Liver (tissue), 9 donors: ENCODE measurements around the gene IRF9. TPM values are rescaled to one million over a fixed set of nuclear protein-coding genes. Genes with fewer than 3 reads are reported as not detected.

ENCODE experiments used
- DNase-seq: peaks from one replicate; pipeline ENCODE4 v3.0.0-alpha.2; 2017; ENCODE audit warnings: low spot score
- H3K27ac ChIP-seq, 2 donors: one replicate each; pipeline ENCODE4 v1.7.0; 2013; ENCODE audit warnings: inconsistent platforms in 2 of 2, low read length in 2 of 2, control low read depth in 1 of 2, low read depth in 1 of 2, mild to moderate bottlenecking in 1 of 2
- H3K27me3 ChIP-seq, 4 donors: one replicate each; pipeline versions ENCODE4 v1.6.1 to v1.7.0; 2013; ENCODE audit warnings: low read length in 3 of 4, inconsistent platforms in 1 of 4, mild to moderate bottlenecking in 1 of 4, moderate library complexity in 1 of 4; ENCODE audit not compliant: control insufficient read depth in 4 of 4, insufficient read depth in 4 of 4
- H3K36me3 ChIP-seq, 4 donors: one replicate each; pipeline versions ENCODE4 v1.6.1 to v1.7.0; 2013; ENCODE audit warnings: low read length in 3 of 4, mild to moderate bottlenecking in 3 of 4, low read depth in 1 of 4, moderate library complexity in 1 of 4; ENCODE audit not compliant: control insufficient read depth in 4 of 4, insufficient read depth in 3 of 4
- H3K4me1 ChIP-seq, 4 donors: one replicate each; pipeline versions ENCODE4 v1.6.1 to v1.7.0; 2013; ENCODE audit warnings: low read length in 3 of 4, mild to moderate bottlenecking in 3 of 4, moderate library complexity in 1 of 4; ENCODE audit not compliant: control insufficient read depth in 4 of 4, insufficient read depth in 4 of 4
- H3K4me3 ChIP-seq, 3 donors: one replicate each; pipeline versions ENCODE4 v1.6.1 to v1.7.0; 2013; ENCODE audit warnings: low read length in 3 of 3, control low read depth in 1 of 3, low read depth in 1 of 3, mild to moderate bottlenecking in 1 of 3
- H3K9ac ChIP-seq, 2 donors: one replicate each; pipeline ENCODE4 v1.7.0; 2013; ENCODE audit warnings: low read length in 2 of 2, mild to moderate bottlenecking in 2 of 2, moderate library complexity in 2 of 2, control low read depth in 1 of 2, low read depth in 1 of 2
- H3K9me3 ChIP-seq, 4 donors: one replicate each; pipeline versions ENCODE4 v1.6.1 to v1.7.0; 2013; ENCODE audit warnings: low read length in 3 of 4; ENCODE audit not compliant: control insufficient read depth in 4 of 4
- CTCF ChIP-seq: fragments of 150-350 bp; IDR thresholded peaks from 2 replicates; pipeline ENCODE4 v1.5.1; 2017; ENCODE audit warnings: improper control_type of control experiment, low read depth, low read length; ENCODE audit not compliant: missing input control
- EGR1 ChIP-seq, 2 donors: IDR thresholded peaks; 2 replicates each; pipeline ENCODE4 v1.6.1; 2016 to 2018; ENCODE audit warnings: antibody characterized with exemption in 2 of 2, low read depth in 2 of 2
- FOXA1 ChIP-seq: IDR thresholded peaks from 2 replicates; pipeline ENCODE4 v1.6.1; 2016; ENCODE audit warnings: antibody characterized with exemption
- FOXA2 ChIP-seq: IDR thresholded peaks from 2 replicates; pipeline ENCODE4 v1.6.1; 2016; ENCODE audit warnings: antibody characterized with exemption
- GABPA ChIP-seq, 2 donors: IDR thresholded peaks in 1 of 2; conservative IDR thresholded peaks in 1 of 2; 2 replicates each; pipeline ENCODE4 v1.6.1; 2016; ENCODE audit warnings: antibody characterized with exemption in 2 of 2, mild to moderate bottlenecking in 1 of 2, moderate library complexity in 1 of 2
- HNF4A ChIP-seq, 2 donors: conservative IDR thresholded peaks; 2 replicates each; pipeline ENCODE4 v1.6.1; 2016; ENCODE audit warnings: antibody characterized with exemption in 2 of 2, mild to moderate bottlenecking in 2 of 2
- HNF4G ChIP-seq: IDR thresholded peaks from 2 replicates; pipeline ENCODE4 v1.6.1; 2016; ENCODE audit warnings: antibody characterized with exemption
- JUND ChIP-seq, 2 donors: IDR thresholded peaks; 2 replicates each; pipeline ENCODE4 v1.6.1; 2016; ENCODE audit warnings: antibody characterized with exemption in 2 of 2
- NR2F2 ChIP-seq: IDR thresholded peaks from 2 replicates; pipeline ENCODE4 v1.6.1; 2016; ENCODE audit warnings: antibody characterized with exemption
- RAD21 ChIP-seq, 2 donors: IDR thresholded peaks; 2 replicates each; pipeline ENCODE4 v1.6.1; 2016; ENCODE audit warnings: antibody characterized with exemption in 2 of 2, mild to moderate bottlenecking in 2 of 2
- RXRA ChIP-seq, 2 donors: IDR thresholded peaks; 2 replicates each; pipeline ENCODE4 v1.6.1; 2017 to 2018; ENCODE audit warnings: antibody characterized with exemption in 2 of 2, mild to moderate bottlenecking in 1 of 2
- SP1 ChIP-seq: IDR thresholded peaks from 2 replicates; pipeline ENCODE4 v1.6.1; 2018; ENCODE audit warnings: antibody characterized with exemption, mild to moderate bottlenecking
- TAF1 ChIP-seq: conservative IDR thresholded peaks from 2 replicates; pipeline ENCODE4 v1.6.1; 2016; ENCODE audit warnings: antibody characterized with exemption, mild to moderate bottlenecking
- YY1 ChIP-seq: IDR thresholded peaks from 2 replicates; pipeline ENCODE4 v1.6.1; 2016; ENCODE audit warnings: antibody characterized with exemption, mild to moderate bottlenecking
- ZBTB33 ChIP-seq: IDR thresholded peaks from 2 replicates; pipeline ENCODE4 v1.6.1; 2016; ENCODE audit warnings: antibody characterized with exemption
- WGBS: extraction: QIAGEN DNeasy Blood & Tissue Kit; methylation state at CpG from one replicate; pipeline ENCODE4 v1.1.7; 2013; 5-methylcytosine and 5-hydroxymethylcytosine counted together
- polyA plus RNA-seq, 2 donors: library from polyadenylated mRNA; stranded (reverse) in 1 of 2; unstranded in 1 of 2; fragments of 200-250 nt in 1 of 2; fragments of >200 nt in 1 of 2; fragmentation: Nextera tagmentation in 1 of 2; extraction: Ambion mirVana in 1 of 2; gene quantifications; one replicate each; pipeline versions ENCODE4 v1.2.1 to v1.2.3, GENCODE V29; 2013 to 2015
- total RNA-seq, 2 donors: library from RNA; depleted of rRNA; stranded (reverse); fragments of >200 nt; gene quantifications; one replicate each; pipeline ENCODE4 v1.2.3, GENCODE V29; 2014
- TF ChIP-seq, protein P1 (sequence below): IDR thresholded peaks from 2 replicates; pipeline ENCODE4 v1.6.1; 2016; ENCODE audit warnings: antibody characterized with exemption
- TF ChIP-seq, protein P2 (sequence below): IDR thresholded peaks from 2 replicates; pipeline ENCODE4 v1.6.1; 2016; ENCODE audit warnings: antibody characterized with exemption
- TF ChIP-seq, protein P3 (sequence below): IDR thresholded peaks from 2 replicates; pipeline ENCODE4 v1.6.1; 2016; ENCODE audit warnings: antibody characterized with exemption, mild to moderate bottlenecking
- donor health status: healthy.
- donor health status: healthy.
- donor health status: healthy.
- donor health status: healthy.
- donor health status: healthy.

Gene IRF9
- total and polyA plus RNA-seq, 4 donors = 37.9 to 60.9 (median 51.0) TPM

DNA sequence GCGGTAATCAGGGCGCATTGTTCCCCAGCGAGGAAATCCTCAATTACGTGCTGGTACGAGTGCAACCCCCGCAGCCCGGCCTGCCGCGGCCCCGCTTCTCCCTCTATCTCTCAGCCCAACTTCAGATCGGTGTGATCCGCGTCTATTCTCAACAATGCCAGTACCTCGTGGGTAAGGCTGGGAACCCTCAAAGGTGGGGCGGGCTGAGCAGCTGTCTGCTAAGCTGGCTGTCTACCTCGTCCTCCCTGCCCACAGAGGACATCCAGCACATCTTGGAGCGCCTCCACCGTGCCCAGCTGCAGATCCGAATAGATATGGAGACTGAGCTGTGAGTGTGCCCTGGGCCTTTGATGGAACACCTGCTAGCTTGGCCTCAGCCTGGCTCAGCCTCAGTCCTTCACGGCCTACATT, 11.8 kb downstream of the IRF9 start:
- no peak for DNase-seq
- Histone ChIP-seq H3K27me3 (no peaks in the 10 kb centered on the region), H3K4me3 (no peak overlapping the region), H3K9me3 (no peaks in the 10 kb centered on the region), H3K9ac (no peak overlapping the region), H3K4me1 (no peaks in the 10 kb centered on the region), H3K27ac (no peak overlapping the region), H3K36me3 (peaks cover 7 to 39% (median 19%) of the 10 kb centered on the region in 4 donors)
- 93% methylated on average over 20 of the region's 20 CpGs for WGBS
- no peak for TF ChIP-seq YY1
- TF ChIP-seq SP1 = no peak
- TF ChIP-seq, protein P1, sequence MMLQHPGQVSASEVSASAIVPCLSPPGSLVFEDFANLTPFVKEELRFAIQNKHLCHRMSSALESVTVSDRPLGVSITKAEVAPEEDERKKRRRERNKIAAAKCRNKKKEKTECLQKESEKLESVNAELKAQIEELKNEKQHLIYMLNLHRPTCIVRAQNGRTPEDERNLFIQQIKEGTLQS = no peak
- TF ChIP-seq RAD21 (IDR thresholded peaks at IDR 0.05) = no peak
- no peak for TF ChIP-seq HNF4G
- no peak for TF ChIP-seq FOXA1
- no peak for TF ChIP-seq ZBTB33
- TF ChIP-seq NR2F2 = no peak
- no peak for TF ChIP-seq CTCF
- TF ChIP-seq TAF1 = no peak
- TF ChIP-seq JUND (IDR thresholded peaks at IDR 0.05) = no peak
- TF ChIP-seq EGR1 (IDR thresholded peaks at IDR 0.05; ENCODE audit: low read depth in 2 of 2) = no peak
- no peak for TF ChIP-seq FOXA2
- TF ChIP-seq HNF4A (conservative IDR thresholded peaks at IDR 0.05) = no peak
- TF ChIP-seq RXRA (IDR thresholded peaks at IDR 0.05) = no peak
- TF ChIP-seq, protein P2, sequence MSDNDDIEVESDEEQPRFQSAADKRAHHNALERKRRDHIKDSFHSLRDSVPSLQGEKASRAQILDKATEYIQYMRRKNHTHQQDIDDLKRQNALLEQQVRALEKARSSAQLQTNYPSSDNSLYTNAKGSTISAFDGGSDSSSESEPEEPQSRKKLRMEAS = no peak
- TF ChIP-seq, protein P3, sequence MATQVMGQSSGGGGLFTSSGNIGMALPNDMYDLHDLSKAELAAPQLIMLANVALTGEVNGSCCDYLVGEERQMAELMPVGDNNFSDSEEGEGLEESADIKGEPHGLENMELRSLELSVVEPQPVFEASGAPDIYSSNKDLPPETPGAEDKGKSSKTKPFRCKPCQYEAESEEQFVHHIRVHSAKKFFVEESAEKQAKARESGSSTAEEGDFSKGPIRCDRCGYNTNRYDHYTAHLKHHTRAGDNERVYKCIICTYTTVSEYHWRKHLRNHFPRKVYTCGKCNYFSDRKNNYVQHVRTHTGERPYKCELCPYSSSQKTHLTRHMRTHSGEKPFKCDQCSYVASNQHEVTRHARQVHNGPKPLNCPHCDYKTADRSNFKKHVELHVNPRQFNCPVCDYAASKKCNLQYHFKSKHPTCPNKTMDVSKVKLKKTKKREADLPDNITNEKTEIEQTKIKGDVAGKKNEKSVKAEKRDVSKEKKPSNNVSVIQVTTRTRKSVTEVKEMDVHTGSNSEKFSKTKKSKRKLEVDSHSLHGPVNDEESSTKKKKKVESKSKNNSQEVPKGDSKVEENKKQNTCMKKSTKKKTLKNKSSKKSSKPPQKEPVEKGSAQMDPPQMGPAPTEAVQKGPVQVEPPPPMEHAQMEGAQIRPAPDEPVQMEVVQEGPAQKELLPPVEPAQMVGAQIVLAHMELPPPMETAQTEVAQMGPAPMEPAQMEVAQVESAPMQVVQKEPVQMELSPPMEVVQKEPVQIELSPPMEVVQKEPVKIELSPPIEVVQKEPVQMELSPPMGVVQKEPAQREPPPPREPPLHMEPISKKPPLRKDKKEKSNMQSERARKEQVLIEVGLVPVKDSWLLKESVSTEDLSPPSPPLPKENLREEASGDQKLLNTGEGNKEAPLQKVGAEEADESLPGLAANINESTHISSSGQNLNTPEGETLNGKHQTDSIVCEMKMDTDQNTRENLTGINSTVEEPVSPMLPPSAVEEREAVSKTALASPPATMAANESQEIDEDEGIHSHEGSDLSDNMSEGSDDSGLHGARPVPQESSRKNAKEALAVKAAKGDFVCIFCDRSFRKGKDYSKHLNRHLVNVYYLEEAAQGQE = no peak
- no peak for TF ChIP-seq GABPA (IDR thresholded peaks at IDR 0.05 in 1 of 2, conservative IDR thresholded peaks at IDR 0.05 in 1 of 2)
